HG02759 (cell line): Measurements from ENCODE around the gene ASPM.
A peak's percentile ranks its signal among the peaks of the same experiment; 100 is the strongest.
"Not testable (repeated sequence)": the region's sequence is repeated elsewhere in the genome, so short reads cannot be mapped to it uniquely, and the experiment has no call there.

Source experiments
- ATAC-seq: cut with Tn5 transposase; IDR thresholded peaks from one replicate; pipeline ENCODE4 v1.9.1; 2021; ENCODE audit warnings: mild to moderate bottlenecking, moderate library complexity; ENCODE audit not compliant: unreplicated experiment

The ASPM gene

DNA sequence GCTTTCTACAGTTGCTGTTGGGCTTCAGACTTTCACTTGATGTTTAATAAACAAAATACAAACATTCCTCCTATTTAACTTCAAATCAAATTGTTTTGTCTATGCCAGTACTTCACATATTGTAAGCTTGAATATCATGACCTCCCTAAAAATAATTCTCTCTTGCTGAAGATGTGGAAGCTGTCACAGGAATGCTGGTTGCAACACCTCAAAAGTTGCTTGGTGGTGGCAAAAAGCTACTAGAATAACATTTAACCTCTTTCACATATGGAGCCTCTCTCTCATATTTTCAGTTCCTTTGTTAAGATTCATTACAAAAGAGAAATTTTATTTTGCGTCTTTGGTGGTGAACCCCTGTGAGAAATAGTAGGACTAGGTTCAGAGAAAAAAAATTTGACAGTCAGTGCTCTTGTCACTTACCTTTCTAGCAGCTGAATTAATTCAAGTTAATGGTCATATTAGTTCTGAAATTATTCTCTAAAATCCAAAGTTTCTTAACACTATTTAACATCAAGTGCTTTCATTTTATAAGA is 53.9 kb downstream of the ASPM start:
- no peak for ATAC-seq

DNA sequence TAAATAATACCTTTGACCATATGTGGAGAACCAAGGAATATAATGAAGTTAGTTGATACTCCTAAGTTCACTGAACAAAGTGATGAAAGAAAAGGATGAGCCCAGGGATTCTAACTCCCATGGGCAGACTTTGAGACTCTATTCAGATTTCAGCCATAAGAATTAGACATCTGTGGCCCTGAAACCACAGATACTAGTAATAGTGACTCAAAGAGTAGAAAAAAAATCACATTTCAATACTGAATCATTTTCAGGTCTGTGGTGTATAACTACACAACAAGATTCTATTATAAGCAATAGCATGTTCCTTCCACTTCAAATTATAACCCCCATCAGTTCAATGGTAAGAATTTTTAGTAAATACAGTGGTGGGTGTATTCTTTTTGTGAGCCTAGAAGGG is 63.0 kb downstream of the ASPM start:
- no peak for ATAC-seq

DNA sequence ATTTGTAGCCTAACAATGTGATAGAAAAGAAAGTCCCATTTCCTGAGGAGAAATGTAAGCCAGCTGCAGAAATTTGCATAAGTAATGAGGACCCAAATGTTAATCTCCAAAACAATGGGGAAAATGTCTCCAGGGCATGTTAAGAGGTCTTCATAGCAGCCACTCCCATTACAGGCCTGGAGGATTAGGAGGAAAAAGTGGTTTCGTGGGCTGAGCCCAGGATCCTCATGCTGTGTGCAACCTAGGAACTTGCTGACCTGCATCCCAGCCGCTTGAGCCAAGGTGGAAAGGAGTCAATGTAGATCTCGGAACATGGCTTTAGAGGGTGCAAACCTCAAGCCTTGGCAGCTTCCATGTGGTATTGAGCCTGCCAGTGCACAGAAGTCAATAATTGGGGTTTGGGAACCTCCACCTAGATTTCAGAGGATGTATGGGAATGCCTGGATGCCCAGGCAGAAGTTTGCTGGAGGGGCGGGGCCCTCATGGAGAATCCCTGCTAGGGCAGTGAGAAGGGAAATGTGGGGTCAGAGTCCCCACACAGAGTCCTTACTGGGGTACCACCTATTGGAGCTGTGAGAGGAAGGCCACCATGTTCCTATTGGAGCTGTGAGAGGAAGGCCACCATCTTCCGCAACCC is 65.2 kb downstream of the ASPM start:
- no peak for ATAC-seq

DNA sequence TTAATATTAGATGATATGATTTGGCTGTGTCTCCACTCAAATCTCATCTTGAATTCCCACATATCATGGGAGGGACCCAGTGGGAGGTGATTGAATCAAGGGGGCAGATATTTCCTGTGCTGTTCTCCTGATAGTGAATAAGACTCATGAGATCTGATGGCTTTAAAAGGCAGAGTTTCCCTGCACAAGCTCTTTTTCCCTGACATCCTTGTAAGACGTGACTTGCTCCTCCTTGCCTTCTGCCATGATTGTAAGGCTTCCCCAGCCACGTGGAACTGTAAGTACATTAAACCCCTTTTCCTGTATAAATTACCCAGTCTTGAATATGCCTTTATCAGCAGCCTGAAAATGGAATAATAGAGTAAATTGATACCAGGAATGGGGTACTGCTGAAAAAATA is 66.1 kb downstream of the ASPM start:
- no peak for ATAC-seq

DNA sequence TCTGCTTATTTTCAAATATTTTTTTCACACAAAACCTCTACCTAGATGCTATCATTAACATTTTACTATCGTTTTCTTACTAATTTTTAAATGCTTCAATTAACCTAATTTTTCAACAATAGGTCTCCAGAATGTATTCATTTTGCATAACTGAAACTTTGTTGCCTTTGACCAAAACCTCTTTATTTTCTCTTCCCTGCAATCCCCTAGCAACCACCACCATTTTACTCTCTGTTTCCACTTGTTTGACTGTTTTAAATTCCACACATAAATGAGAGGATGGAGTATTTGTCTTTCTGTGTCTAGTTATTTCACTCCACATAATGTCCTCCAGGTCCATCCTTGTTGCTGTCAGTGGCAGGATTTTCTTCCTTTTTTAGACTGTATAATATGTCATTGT is 69.9 kb downstream of the ASPM start:
- ATAC-seq, result no peak

DNA sequence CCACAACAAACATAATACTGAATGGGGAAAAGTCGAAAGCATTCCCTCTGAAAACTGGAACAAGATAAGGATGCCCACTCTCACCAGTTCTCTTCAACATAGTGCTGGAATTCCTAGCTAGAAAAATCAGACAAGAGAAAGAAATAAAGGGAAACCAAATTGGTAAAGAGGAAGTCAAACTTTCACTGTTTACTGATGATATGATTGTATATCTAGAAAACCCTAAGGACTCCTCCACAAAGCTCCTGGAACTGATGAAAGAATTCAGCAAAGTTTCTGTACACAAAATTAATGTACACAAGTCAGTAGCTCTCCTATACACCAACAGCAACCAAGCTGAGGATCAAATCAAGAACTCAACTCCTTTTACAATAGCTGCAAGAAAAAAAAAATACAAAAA is 72.5 kb downstream of the ASPM start:
- ATAC-seq, result no peak

DNA sequence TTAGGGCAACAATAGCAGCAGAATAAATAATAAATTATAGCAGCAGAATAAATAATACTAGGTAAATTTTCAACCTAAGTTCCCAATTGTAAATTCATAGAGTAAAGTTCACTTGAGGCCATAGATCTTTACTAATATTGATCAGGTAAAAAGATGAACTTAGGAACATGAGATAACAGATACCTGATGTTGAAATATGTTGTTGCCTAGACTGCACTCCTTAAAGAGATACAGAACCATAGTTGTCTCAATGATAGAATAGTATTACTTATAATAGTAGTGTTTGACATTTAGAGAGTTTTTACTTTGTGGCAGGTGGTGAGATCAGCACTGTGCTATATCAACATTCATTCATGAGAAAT is 79.0 kb downstream of the ASPM start:
- no peak for ATAC-seq

DNA sequence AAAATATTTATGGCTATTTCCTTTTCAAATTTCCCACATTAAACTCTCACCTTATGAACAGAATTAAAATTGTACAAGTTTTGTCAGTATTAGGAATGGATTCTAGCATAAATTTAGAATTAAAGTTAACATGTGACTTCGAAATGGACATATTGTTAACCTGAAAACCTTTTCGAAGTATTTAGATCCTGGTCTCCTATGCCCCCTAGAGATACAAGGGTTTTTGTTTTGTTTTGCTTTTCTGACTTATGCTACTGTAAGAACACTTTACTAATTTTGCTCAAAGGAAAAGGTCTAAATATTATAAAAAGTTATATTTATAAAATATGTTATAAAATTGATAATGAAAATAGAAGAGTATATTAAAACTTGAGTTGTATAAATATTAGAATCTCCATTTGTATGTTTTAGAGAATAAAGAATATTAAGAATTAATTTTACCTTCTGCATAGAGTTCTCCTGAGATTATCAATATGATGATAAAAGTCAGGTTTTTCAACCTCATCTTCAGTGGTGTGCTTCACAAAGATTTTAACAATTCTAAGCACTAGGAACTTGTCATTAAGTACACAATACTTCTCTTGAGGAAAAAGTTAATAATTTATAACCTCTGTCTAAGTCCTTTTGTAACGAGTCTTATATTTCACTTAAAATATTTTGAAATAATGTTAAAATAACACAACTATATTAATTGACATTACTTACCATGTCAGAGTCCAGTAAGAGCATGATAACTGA is 79.6 kb downstream of the ASPM start, which contains the start of gene F13B:
TSS of gene F13B (minus strand) at position 542 of the 738 bp plus-strand sequence. CDS start at position 505, 37 bp downstream.
- no peak for ATAC-seq

DNA sequence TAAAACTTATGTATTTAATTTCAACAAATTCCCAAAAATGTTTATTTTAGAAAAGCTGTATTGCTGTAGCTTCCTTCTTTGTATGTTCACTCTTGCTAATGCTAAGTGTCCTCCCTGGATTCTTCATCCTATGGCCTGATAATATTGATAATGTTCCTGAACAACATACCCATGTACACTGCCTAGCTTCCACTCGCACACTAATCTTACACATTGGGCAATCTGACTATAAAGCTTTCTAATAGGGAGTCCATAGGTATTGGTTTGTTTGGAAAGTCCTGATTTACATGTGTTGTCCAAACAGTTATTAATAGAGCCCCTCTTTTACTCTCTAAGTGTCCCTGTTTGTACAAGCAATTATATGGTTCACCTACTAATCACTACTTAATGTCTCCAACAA is 80.2 kb downstream of the ASPM start:
- ATAC-seq, result no peak

DNA sequence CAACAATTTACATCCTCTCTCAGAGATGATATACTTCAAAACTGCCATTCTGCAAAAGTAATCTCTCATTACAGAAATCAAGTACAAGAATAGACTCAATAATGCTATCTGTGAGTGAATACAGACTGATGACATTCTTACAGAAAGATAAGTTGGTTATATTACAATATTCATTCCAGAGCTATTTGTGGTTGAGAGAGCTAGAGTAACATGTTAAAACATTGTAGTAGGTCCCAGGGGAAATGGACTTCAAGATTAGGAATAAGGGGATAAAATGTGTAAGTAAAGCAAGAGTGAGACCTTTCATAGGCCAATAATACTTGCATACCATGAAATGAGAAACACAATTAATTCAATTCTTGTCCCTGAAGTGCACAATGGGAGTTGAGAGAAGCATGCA is 80.9 kb downstream of the ASPM start:
- no peak for ATAC-seq

DNA sequence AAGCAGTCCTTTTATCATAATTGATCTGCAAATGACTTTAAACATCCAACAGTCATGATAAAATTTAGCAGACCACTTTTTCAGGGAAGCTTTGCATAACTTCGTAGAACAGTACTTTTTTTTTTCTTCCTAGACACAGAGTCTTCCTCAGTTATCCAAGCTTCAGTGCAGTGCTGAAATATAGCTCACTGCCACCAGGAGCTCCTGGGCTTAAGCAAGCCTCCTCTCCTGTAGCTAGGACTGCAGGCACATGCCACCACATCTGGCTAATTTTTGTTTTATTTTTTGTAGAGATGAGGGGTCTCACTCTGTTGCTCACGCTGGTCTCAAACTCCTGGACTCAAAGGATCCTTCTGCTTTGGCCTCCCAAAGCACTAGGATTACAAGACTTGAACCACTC is 83.3 kb downstream of the ASPM start:
- peak; percentile 41 for ATAC-seq

DNA sequence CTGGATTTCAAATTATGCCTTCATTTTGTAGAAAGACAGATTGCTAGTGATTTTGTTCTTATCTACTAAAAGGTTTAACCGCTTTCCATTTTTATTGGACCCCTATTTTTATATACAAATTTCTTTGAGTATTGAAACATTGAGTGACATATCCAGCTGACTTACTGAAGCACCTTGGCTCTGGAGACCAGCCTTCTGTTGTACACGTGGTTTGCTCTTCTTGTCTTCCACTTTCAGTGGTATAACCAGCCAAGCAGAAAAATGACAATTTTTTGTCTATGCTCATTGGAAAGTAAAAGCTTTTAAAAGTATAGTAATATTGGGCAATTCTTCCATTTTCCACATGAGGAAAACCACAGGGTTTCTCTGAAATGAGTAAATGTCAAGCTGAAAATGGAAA is 83.8 kb downstream of the ASPM start:
- peak; percentile 93 for ATAC-seq

DNA sequence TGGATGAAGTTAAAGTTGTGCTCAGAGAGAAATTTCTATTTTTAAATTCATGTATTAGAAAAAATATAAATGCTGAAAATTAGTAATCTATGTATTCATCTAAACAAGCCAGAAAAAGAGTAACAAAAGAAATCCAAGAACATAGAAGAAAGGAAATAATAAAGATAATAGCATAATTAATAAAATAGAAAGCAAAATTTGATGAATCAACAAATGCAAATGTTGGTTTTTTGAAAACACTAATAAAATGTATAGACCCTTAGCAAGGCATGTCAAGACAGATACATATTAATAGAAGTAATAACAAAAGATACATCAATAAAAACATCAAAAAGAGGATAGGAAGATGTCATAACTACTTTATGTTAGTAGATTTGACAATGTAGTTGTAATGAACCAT is 97.4 kb downstream of the ASPM start:
- no peak for ATAC-seq

DNA sequence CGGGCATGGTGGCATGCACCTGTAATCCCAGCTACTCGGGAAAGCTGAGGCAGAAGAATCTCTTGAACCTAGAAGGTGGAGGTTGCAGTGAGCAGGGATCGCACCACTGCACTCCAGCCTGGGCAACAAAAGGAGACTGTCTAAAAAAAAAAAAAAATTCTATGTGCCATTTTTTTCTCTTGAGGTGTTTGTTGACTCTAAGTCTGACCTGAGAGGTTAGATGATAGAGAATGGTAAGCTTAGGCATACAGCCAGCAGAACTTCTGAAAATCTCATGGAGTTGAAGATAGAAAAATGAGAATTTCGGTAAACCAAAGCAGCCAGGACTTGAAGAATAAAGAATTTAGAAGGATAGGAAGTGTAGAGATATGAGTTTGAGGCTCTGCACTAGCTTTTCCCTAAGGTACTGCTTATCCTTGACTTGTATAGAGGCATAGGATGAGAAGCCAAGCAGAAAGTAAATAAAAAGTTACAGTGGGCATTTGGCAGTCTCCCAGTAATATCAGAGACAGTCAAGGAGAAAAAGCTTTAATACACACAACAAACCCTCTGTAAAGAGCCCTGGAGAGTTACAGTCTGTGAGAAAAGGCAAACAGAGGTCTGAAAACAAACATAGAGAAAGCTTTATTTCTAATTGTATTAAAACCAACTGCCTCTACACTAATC is 103.7 kb downstream of the ASPM start:
- ATAC-seq, result no peak

DNA sequence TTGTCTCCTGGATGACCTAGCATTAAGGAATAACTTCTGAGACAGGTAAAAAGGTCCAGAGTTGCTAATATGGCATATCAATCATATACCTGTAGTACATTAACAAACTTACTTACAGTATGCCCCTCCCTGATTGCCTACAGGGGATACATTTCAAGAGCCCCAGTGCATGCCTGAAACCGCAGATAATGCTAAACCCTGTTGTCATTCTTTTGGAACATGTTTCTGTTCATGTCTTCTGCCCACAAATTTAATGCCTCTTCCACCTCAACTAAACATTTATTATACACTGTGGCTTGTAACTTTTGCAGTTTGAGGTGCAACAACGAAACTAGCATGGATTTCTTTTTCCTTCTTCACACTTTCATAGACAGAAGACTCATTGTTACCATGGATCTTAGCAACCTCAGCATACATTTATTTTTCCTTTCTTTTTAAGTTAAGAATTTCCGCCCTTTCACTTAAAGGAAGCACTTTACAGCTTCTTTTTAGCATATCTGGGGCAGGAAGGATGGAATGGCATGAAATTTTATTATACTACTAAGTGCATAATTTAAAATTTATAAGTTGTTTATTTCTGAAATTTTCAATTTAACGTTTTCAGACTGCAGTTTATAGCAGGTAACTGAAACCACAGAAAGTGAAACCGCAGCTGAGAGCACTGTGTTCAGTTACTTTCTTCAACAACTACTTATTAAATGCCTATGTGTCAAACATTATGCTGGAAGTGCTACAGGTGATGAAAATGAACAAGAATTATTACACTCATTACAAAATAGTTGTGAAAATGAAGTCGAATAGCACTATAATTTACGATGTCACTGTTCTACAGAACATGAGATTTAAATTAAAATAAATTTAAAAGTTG is 104.7 kb downstream of the ASPM start:
- ATAC-seq, result no peak

DNA sequence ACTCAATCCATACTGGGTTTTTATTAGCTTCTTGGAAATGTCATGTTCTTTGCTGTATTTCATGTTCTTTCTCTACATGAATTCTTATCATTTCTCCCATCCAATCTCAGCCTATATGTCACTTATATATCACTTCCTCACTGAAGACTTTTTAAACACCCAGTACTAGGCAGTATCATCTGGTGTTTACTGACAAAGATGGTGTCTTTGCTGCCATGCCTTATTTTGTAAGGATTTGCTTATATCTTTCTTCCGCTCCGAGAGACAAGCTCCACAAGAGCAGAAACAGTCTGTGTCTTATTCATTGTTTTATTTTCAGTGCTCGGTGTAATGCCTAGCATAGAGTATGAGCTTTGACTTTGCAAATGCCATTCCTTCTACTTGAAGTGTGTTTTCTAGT is 109.6 kb downstream of the ASPM start:
- no peak for ATAC-seq

DNA sequence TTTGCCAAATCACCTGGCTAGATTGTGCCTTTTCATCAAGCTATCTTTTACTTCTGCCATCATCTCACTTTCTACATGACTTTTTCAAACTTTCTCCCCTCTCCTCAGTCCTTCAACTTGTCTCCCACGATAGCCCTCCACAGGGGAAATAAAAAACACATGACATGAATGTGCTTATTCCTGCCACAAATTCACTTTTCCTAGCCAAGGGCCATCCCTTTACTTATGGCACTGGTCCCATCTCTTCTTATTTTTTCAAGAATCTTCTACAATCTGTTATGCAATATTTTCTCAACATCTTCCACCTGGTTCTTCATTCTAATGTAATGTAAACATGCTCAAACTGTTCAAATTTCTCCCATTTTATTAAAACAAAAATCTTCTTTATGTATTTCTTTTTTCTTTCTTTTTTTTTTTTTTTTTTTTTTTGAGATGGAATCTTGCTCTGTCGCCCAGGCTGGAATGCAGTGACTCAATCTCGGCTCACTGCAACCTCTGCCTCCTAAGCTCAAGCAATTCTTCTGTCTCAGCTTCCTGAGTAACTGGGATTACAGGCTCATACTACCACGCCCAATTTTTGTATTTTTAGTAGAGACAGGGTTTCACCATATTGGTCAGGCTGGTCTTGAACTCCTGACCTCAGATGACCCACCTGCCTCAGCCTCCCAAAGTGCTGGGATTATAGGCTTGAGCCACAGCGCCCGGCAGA is 111.7 kb downstream of the ASPM start:
- ATAC-seq, result not testable (repeated sequence)
